ENCODE measurements around the gene GP1BA.

The GP1BA gene

DNA sequence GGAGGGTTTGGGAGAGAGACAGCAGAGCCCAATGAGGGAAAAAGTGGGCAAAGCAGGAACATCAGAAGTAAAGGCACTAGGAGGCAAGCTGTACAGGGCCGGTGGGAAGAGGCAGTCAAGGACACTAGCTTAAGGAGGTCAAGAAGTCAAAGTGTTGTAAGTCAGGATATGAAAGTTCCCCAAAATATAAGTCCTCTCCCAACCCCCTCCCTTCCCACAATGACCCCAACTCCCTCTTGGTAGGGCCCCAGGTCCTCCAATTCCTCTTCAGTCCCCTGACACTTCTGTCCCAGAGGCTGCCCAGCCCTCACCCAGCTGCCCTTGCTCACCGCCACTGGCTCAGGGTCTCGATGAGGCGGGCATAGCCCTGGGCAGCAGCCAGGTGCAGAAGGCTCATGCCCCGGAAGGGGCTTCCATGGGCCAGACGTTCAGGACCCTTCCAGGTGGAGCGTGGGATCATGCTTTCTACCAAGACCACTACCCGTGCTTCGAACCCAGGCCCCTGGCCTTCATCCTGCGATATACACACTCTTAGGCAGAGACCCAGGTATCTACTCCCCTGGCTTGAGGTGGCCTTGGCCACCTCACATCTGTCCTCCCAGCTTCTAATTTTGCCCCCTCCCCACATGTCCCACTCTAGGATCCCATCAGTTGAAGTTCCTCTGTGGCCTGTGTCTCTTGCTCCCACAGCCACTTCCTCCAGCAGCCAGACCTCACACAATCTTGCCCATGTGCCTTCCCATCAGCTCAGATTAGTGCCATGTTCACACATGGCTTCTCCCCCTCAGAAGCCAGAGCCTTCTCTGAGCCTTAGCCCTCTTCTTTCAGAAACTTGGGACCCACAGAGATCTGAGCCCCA is 41.4 kb downstream of the GP1BA start:
- peaks cover 12% of the 10 kb centered on the region for H3K36me3 ChIP-seq (ENCODE audit: control insufficient read depth, insufficient read depth, low read length)
- no peaks in the 10 kb centered on the region for H3K9me3 ChIP-seq (ENCODE audit: control insufficient read depth, insufficient read depth, low read length)
- H3K4me1 ChIP-seq (ENCODE audit: control insufficient read depth, insufficient read depth, low read length): peaks cover 8% of the 10 kb centered on the region
- peaks cover 16% of the 10 kb centered on the region for H3K27me3 ChIP-seq (ENCODE audit: control insufficient read depth, insufficient read depth, low read length)
- H3K9ac ChIP-seq (ENCODE audit: low read depth, low read length): no peak overlapping the region
- H3K4me3 ChIP-seq (ENCODE audit: low read depth, low read length): no peak overlapping the region

DNA sequence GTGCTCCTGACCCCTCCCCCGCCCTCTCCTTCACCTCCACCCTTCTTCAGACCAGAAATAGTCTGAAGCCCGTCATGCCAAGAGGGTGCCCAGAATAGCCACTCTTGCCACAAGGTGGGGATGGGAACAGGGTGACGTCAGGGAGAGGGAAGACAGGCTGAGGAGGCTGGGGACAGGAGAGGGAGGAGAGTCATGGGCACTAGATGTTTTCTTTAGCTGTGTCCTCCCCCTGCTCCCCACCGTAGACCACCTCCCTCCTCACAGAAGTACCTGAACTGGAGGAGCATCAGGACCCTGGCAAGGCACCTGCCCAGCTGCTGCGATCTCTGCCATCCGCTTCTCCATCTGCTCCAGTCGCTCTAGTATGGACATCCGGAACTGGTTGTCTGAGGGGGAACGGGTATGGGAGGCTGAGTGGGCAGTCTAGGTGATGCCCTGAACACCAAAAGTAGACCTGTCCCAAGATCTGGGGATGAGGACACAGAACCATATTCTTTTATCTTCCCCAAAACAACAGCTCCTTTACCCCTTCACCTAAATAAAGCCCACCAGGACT is 42.1 kb downstream of the GP1BA start:
- H3K36me3 ChIP-seq (ENCODE audit: control insufficient read depth, insufficient read depth, low read length): peaks cover 12% of the 10 kb centered on the region

DNA sequence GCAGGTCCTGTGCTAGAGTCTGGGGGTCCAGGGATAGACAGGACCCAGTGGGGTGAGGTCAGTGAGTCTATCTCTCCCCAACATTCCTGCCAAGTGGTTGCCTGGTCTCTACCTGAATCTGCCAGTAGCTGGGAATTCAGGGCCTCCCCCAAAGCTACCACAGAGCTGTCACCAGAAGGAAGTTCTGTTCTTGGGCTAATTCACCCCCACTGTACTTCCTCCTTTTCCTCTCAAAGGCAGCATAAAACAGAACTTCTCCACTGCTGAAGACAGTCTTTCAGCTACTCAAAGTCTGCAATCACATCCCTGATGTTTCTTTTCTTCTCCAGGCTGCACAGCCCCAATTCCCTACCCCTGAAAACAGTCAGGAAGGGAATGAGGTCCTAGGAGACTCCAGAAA is 46.6 kb downstream of the GP1BA start:
- no peak overlapping the region for H3K9ac ChIP-seq (ENCODE audit: low read depth, low read length)
- H3K9me3 ChIP-seq (ENCODE audit: control insufficient read depth, insufficient read depth, low read length): no peaks in the 10 kb centered on the region
- peaks cover 16% of the 10 kb centered on the region for H3K27me3 ChIP-seq (ENCODE audit: control insufficient read depth, insufficient read depth, low read length)
- peaks cover 5% of the 10 kb centered on the region for H3K36me3 ChIP-seq (ENCODE audit: control insufficient read depth, insufficient read depth, low read length)
- H3K4me1 ChIP-seq (ENCODE audit: control insufficient read depth, insufficient read depth, low read length): peaks cover 4% of the 10 kb centered on the region
- H3K4me3 ChIP-seq (ENCODE audit: low read depth, low read length): no peak overlapping the region

More for the DNA sequence above, 42.1 kb downstream of the GP1BA start:
- Histone ChIP-seq H3K9me3 (ENCODE audit: control insufficient read depth, insufficient read depth, low read length) (no peaks in the 10 kb centered on the region), H3K4me1 (ENCODE audit: control insufficient read depth, insufficient read depth, low read length) (peaks cover 7% of the 10 kb centered on the region), H3K4me3 (ENCODE audit: low read depth, low read length) (no peak overlapping the region), H3K9ac (ENCODE audit: low read depth, low read length) (no peak overlapping the region), H3K27me3 (ENCODE audit: control insufficient read depth, insufficient read depth, low read length) (peaks cover 16% of the 10 kb centered on the region)

DNA sequence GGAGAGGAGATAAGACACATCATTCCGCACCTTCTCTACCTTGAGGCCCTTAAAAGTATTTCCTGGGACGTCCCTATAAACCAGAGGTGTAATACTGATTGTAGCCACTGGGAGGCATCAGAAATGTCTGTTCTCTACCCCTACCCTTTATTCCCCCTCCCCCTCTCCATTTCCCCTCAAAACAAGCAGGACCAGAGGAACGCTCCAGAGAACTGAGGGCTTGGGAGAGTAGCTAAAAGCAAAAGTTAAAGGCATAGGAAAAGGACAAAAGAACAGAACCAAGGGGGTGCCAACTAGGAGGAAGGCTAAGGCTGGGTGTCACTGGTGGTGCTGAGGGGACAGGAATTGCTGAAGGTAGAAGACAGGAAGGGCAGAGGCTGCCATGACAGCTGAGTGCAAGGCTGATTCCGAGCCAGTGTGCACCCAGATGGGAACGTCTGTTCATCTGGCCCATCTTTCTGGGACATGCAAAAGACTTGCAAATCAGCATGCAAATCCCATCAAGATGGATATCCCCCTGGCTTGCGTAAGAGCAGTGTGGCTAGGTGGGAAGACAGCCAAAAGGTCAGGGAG is 48.7 kb downstream of the GP1BA start:
- Histone ChIP-seq H3K36me3 (ENCODE audit: control insufficient read depth, insufficient read depth, low read length) (peaks cover 5% of the 10 kb centered on the region), H3K9ac (ENCODE audit: low read depth, low read length) (no peak overlapping the region), H3K27me3 (ENCODE audit: control insufficient read depth, insufficient read depth, low read length) (peaks cover 7% of the 10 kb centered on the region), H3K9me3 (ENCODE audit: control insufficient read depth, insufficient read depth, low read length) (no peaks in the 10 kb centered on the region), H3K4me1 (ENCODE audit: control insufficient read depth, insufficient read depth, low read length) (peaks cover 4% of the 10 kb centered on the region), H3K4me3 (ENCODE audit: low read depth, low read length) (no peak overlapping the region)

DNA sequence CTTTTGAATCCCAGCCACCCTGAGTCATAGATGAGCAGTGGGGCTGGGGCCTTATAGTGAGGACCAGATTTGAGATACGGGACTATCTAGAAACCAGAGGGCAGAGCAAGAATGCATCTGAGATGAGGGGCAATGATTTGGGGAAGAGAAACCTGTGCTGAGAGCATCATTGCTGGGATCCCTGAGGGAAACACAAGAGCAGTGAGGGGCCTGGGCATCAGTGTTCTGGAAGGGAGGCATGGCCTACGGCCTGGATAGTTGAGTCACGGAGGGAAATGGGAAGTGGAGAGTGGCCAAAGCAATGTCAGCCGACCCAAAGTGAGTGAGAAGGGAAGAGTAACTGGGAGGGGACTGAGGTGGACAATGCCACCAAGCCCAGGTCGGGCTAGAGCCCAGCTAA is 50.2 kb downstream of the GP1BA start:
- H3K4me3 ChIP-seq (ENCODE audit: low read depth, low read length): no peak overlapping the region
- H3K9ac ChIP-seq (ENCODE audit: low read depth, low read length): no peak overlapping the region
- H3K27me3 ChIP-seq (ENCODE audit: control insufficient read depth, insufficient read depth, low read length): peaks cover 7% of the 10 kb centered on the region
- no peaks in the 10 kb centered on the region for H3K9me3 ChIP-seq (ENCODE audit: control insufficient read depth, insufficient read depth, low read length)
- peaks cover 4% of the 10 kb centered on the region for H3K4me1 ChIP-seq (ENCODE audit: control insufficient read depth, insufficient read depth, low read length)
- peaks cover 5% of the 10 kb centered on the region for H3K36me3 ChIP-seq (ENCODE audit: control insufficient read depth, insufficient read depth, low read length)

Measured in iPS-15b (cell line).